ENCODE results near the gene OVAAL.

Gene OVAAL

DNA sequence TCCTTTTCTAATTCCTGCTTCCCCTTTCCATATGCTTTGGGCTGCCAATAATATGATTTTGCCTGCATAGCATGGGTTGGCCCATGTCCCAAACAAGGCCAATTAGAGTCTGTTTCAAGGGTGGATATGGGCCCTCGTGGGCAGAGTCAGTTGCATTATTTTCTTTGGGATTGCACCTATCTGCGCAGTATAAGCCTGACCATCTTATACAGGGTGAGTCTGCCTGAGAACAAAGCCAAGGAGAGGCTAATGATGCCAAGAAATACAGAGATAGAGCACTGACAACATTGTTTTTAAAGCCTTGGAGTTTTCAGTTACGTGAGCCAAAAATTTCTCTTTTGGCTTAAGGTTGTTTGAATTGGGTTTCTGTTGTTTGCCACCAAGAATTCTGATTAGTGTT lies 18.6 kb downstream of the OVAAL start:
- TF ChIP-seq, protein P1, sequence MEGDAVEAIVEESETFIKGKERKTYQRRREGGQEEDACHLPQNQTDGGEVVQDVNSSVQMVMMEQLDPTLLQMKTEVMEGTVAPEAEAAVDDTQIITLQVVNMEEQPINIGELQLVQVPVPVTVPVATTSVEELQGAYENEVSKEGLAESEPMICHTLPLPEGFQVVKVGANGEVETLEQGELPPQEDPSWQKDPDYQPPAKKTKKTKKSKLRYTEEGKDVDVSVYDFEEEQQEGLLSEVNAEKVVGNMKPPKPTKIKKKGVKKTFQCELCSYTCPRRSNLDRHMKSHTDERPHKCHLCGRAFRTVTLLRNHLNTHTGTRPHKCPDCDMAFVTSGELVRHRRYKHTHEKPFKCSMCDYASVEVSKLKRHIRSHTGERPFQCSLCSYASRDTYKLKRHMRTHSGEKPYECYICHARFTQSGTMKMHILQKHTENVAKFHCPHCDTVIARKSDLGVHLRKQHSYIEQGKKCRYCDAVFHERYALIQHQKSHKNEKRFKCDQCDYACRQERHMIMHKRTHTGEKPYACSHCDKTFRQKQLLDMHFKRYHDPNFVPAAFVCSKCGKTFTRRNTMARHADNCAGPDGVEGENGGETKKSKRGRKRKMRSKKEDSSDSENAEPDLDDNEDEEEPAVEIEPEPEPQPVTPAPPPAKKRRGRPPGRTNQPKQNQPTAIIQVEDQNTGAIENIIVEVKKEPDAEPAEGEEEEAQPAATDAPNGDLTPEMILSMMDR (IDR thresholded peaks at IDR 0.05; ENCODE audit: insufficient read depth, low read depth, low read length, missing control alignments) = no peak
- no peak for DNase-seq (ENCODE audit: low read depth)
- no peak overlapping the region for H3K4me3 ChIP-seq (ENCODE audit: low read depth, low read length)

DNA sequence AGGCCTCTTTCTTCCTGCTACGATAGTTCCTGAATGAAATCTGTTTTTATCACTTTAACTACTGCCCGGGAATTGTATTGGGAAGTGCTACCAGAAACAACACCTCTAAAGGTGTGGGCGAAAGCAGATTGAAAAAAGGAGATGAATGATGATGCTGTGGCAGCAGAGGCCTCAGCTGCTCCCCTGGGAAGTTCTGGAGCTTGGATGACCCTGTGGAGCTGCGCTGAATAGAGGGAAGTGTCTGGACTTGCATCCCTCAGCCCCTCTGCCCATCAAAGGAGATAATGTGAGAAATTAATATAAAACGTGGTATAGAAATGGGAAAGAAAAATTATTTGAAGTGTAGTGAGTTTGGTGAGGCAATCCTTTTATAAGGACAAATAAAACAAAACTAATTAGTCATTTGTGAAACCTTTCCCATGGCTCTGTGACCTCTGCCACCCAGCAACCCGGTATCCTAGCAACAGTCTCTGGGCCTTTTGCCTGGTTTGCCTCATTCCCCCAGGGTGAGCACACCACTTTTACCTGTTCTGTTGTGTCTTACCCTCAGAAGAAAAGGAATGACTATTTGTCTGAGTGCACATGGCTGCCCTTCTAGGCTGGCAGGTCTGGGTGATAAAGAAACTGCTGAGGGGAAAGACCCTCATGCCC lies 21.3 kb downstream of the OVAAL start:
- H3K4me3 ChIP-seq (ENCODE audit: low read depth, low read length) = no peak overlapping the region
- DNase-seq (ENCODE audit: low read depth) = peak; percentile 5
- TF ChIP-seq, protein P1 (IDR thresholded peaks at IDR 0.05; ENCODE audit: insufficient read depth, low read depth, low read length, missing control alignments) = no peak

- no peak overlapping the region for H3K4me3 ChIP-seq (ENCODE audit: low read depth, low read length)
- TF ChIP-seq, protein P1 (IDR thresholded peaks at IDR 0.05; ENCODE audit: insufficient read depth, low read depth, low read length, missing control alignments) = no peak
- no peak for DNase-seq (ENCODE audit: low read depth)
Observed at GRCh38 chr1:180581635-180582039, 22.9 kb downstream of the OVAAL start.

- TF ChIP-seq, protein P1 (IDR thresholded peaks at IDR 0.05; ENCODE audit: insufficient read depth, low read depth, low read length, missing control alignments) = no peak
- DNase-seq (ENCODE audit: low read depth) = no peak
- H3K4me3 ChIP-seq (ENCODE audit: low read depth, low read length) = no peak overlapping the region
Observed at GRCh38 chr1:180584869-180585268, 26.1 kb downstream of the OVAAL start.

DNA sequence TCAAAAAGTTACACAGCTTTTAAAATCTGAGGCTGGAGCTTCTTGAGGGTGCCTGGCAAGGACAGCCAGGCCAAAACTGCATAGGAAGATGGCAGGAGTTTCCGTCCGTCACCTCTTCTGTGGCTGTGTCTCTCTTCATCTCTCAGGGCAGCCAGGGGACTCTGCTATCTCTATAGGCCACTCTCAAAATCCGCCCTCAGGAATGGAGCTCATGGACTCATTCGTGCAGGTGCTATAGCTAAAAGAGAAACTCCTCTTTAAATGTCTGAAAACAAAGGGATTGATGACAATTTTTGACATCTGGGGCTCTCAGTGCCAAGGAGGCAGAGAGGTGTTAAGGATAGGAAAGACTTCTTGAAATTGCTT lies 27.2 kb downstream of the OVAAL start:
- DNase-seq (ENCODE audit: low read depth) = no peak
- TF ChIP-seq, protein P1 (IDR thresholded peaks at IDR 0.05; ENCODE audit: insufficient read depth, low read depth, low read length, missing control alignments) = no peak
- no peak overlapping the region for H3K4me3 ChIP-seq (ENCODE audit: low read depth, low read length)

- TF ChIP-seq, protein P1 (IDR thresholded peaks at IDR 0.05; ENCODE audit: insufficient read depth, low read depth, low read length, missing control alignments) = no peak
- no peak overlapping the region for H3K4me3 ChIP-seq (ENCODE audit: low read depth, low read length)
- no peak for DNase-seq (ENCODE audit: low read depth)
Observed at GRCh38 chr1:180586671-180587155, 27.9 kb downstream of the OVAAL start.

DNA sequence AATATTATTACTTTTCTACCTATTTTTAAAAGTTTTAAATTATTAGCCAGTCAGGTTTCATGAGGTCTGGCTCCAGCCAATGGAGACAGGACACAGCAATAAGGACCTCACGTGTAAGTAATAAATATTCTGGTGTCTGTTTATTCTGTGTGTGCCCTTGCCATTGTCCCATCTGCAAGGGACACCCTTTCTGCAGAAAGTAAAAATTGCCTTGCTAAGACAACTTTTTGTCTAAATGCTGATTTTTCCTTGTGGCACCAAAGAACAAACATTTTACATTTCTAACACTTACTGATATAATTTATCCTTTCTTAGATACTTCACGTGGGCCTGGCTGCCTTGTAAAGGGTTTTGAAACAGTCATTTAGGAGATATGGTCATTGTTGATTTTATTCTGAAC lies 29.4 kb downstream of the OVAAL start:
- TF ChIP-seq, protein P1 (IDR thresholded peaks at IDR 0.05; ENCODE audit: insufficient read depth, low read depth, low read length, missing control alignments) = no peak
- H3K4me3 ChIP-seq (ENCODE audit: low read depth, low read length) = no peak overlapping the region
- no peak for DNase-seq (ENCODE audit: low read depth)
